HUES6 (cell line): Measurements from ENCODE around the gene NPAT.
"Not testable (repeated sequence)": the region's sequence is repeated elsewhere in the genome, so short reads cannot be mapped to it uniquely, and the experiment has no call there.

ENCODE experiments used
- H3K27ac ChIP-seq: 2 replicates; pipeline ENCODE4 v1.7.0; 2013; ENCODE audit warnings: low read depth, mild to moderate bottlenecking, low read length, inconsistent platforms
- H3K27me3 ChIP-seq: 2 replicates; pipeline ENCODE4 v1.6.1; 2013; ENCODE audit warnings: low read length; ENCODE audit not compliant: control insufficient read depth, insufficient read depth
- H3K36me3 ChIP-seq: 2 replicates; pipeline ENCODE4 v1.6.1; 2013; ENCODE audit warnings: low read length; ENCODE audit not compliant: control insufficient read depth, insufficient read depth
- H3K4me1 ChIP-seq: 2 replicates; pipeline ENCODE4 v1.6.1; 2013; ENCODE audit warnings: low read length; ENCODE audit not compliant: control insufficient read depth, insufficient read depth
- H3K4me3 ChIP-seq: 2 replicates; pipeline ENCODE4 v1.5.1; 2013; ENCODE audit warnings: low read depth, low read length
- H3K9ac ChIP-seq: one replicate; pipeline ENCODE4 v1.6.1; 2013; ENCODE audit warnings: mild to moderate bottlenecking, low read length
- H3K9me3 ChIP-seq: 2 replicates; pipeline ENCODE4 v1.6.1; 2013; ENCODE audit warnings: low read depth, low read length; ENCODE audit not compliant: control insufficient read depth, insufficient read depth

Gene NPAT

DNA sequence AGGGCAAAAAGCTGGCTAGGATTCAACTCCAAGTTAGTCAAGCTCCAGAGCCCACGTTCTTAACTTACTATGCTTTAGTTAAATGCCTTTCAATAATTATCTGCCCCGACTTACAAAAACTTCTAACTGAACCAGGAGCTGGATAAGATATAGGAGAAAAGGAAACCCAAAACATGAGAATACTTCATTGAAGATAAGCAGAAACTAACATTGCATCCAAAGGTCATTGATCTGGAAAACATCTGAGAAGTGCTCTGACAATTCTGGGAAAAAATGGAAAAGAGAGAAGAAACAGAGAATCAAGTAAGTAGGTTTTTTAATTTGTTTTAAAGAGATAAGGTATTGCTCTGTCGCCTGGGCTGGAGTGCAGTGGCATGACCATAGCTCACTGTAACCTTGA, 73.9 kb downstream of the NPAT start:
- no peak overlapping the region for H3K9ac ChIP-seq
- no peaks in the 10 kb centered on the region for H3K4me1 ChIP-seq
- H3K4me3 ChIP-seq: no peak overlapping the region
- H3K27me3 ChIP-seq: no peaks in the 10 kb centered on the region
- peaks cover 84% of the 10 kb centered on the region for H3K36me3 ChIP-seq
- no peaks in the 10 kb centered on the region for H3K9me3 ChIP-seq
- no peak overlapping the region for H3K27ac ChIP-seq

DNA sequence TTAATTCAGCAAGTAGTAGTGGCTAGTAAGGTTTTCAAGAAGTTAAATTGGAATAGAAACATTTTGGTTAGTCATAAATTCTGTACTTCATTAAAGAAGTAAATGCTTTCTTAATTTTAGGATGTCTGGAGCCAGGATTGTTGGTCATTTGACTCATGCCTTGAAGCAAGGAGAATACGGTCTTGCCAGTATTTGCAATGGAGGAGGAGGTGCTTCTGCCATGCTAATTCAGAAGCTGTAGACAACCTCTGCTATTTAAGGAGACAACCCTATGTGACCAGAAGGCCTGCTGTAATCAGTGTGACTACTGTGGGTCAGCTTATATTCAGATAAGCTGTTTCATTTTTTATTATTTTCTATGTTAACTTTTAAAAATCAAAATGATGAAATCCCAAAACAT, 75.3 kb downstream of the NPAT start:
- no peak overlapping the region for H3K9ac ChIP-seq
- no peaks in the 10 kb centered on the region for H3K27me3 ChIP-seq
- H3K9me3 ChIP-seq: no peaks in the 10 kb centered on the region
- H3K4me1 ChIP-seq: no peaks in the 10 kb centered on the region
- H3K36me3 ChIP-seq: peaks cover 90% of the 10 kb centered on the region
- no peak overlapping the region for H3K27ac ChIP-seq
- H3K4me3 ChIP-seq: no peak overlapping the region

DNA sequence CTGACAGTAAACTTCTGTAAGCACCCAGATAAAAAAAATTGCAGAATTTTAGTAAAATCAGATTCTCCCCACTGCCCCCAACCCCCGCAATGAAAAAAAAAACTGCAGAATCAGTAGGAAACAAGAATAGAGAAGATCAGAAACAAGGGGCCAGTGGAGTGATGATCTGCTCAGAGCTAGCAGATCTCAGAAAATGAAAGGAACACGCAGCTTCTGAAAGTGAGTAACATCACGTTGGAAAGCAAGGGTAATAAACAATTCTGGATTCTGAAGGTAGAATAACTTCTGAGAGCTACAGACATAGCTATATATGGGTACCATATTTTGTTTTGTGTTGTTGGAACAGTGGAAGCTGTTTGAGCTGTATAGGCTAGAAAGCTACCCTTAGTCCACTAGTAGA, 77.8 kb downstream of the NPAT start:
- Histone ChIP-seq H3K4me1 (no peaks in the 10 kb centered on the region), H3K27ac (no peak overlapping the region), H3K4me3 (no peak overlapping the region), H3K27me3 (no peaks in the 10 kb centered on the region), H3K9me3 (no peaks in the 10 kb centered on the region), H3K9ac (no peak overlapping the region), H3K36me3 (peaks cover 79% of the 10 kb centered on the region)

DNA sequence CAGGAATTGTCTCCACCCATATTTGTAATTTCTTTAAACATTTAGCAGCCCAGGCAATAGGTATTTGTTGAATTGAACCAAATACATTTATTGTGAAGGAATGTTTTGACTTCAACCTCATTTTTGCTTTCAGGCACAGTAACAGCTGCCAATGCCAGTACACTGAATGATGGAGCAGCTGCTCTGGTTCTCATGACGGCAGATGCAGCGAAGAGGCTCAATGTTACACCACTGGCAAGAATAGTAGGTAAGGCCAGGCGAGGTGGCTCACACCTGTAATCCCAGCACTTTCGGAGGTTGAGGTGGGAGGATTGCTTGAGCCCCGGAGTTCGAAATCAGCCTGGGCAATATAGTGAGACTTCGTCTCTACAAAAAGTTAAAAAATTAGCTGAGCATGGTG, 80.1 kb downstream of the NPAT start:
- Histone ChIP-seq H3K27ac (no peak overlapping the region), H3K9ac (no peak overlapping the region), H3K4me1 (no peaks in the 10 kb centered on the region), H3K36me3 (peaks cover 63% of the 10 kb centered on the region), H3K27me3 (no peaks in the 10 kb centered on the region), H3K9me3 (no peaks in the 10 kb centered on the region), H3K4me3 (no peak overlapping the region)

DNA sequence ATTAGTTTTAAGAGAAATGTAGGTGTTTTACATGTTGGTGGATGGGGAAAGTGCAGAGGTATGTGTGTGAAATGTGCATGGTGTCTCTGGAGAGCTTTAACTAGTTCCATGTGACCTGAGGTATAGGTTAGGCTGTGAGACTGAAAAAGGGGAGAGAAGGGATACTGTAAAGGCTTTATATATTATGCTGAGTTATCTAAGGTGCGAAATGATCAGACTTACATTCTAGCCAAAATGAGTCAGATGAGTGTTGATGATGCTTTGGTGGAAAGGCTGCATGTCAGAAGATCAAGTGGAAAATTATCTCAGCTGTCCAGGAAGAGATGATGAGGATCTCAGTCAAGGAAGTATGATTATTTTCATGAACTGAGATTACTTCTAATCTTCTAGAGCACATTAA, 85.2 kb downstream of the NPAT start:
- H3K9me3 ChIP-seq: no peaks in the 10 kb centered on the region
- H3K4me3 ChIP-seq: no peak overlapping the region
- H3K4me1 ChIP-seq: no peaks in the 10 kb centered on the region
- no peaks in the 10 kb centered on the region for H3K27me3 ChIP-seq
- peaks cover 27% of the 10 kb centered on the region for H3K36me3 ChIP-seq
- H3K27ac ChIP-seq: no peak overlapping the region
- H3K9ac ChIP-seq: no peak overlapping the region

DNA sequence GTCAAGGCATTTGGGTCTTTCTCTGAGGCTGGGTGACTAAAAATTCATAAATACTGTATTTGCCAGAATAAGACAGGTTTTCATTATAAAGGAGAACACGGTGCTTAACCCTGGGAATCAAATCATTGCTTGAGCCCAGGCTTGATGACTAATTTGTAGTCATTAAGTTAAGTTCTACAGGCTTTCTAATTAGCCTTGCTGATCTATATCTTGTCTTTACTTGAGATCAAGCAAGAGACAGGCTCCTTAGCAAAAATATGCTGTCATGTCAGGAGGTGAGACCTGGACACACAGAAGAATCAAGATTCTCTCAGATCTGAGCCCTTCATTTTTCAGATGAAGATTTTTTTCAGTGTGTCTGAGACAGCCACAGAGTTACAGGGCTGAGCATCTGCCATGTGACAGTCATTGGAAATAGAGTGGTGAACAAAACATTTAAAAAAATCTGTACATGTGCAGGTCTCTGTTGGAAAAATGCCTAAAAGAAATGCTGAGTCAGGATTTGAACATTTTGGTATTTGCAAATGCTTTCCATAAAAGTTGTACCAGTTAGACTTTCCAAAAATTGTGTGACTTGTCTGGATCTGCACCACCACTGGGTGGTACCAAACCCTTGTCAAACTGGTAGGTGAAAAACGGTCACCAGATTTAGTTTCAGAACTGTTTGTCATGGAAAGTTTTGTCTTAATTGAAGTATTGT, 86.4 kb downstream of the NPAT start:
- Histone ChIP-seq H3K27ac (no peak overlapping the region), H3K27me3 (no peaks in the 10 kb centered on the region), H3K36me3 (peaks cover 27% of the 10 kb centered on the region), H3K9me3 (no peaks in the 10 kb centered on the region), H3K4me1 (no peaks in the 10 kb centered on the region), H3K4me3 (no peak overlapping the region), H3K9ac (no peak overlapping the region)

DNA sequence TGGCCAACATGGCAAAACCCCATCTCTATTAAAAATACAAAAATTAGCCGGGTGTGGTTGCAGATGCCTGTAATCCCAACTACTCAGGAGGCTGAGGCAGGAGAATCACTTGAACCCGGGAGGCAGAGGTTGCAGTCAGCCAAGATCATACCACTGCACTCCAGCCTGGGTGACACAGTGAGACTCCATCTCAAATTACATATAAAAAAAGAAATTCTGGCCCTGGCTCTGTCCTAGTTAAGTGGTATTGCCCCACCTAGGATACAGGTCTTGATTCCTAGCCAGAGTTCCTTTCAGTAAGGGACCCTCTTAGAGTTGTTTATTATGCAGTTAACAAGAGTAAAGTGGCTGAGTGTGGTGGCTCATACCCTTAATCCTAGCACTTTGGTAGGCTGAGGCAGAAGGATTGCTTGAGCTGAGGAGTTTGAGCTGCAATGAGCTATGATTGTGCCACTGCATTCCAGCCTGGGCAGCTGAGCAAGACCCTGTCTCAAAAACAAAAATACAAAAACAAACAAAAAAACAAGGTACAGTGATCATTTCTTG, 89.4 kb downstream of the NPAT start:
- H3K27me3 ChIP-seq, H3K9me3 ChIP-seq, H3K27ac ChIP-seq, H3K4me1 ChIP-seq, H3K9ac ChIP-seq, H3K4me3 ChIP-seq: not testable (repeated sequence)
- peaks cover 15% of the 10 kb centered on the region for H3K36me3 ChIP-seq

DNA sequence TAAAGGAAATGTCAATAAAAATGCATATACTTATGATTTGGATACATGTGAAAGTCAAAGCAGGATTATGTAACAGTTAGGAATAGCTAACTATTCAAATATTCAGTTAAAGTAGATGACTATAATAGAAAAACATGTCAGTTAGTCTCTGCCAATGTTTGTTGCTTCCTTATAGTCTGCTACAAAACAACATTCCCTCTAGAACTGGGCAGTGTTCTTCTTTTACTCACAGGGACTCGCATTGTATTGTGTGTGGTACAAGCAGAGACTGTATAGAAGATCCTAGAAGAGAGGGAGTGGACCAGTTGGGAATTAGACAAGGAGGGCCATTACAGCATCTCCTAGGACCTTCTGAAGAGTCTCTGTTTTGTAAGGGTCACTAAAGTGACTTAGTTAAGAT, 90.4 kb downstream of the NPAT start:
- Histone ChIP-seq H3K4me1 (no peaks in the 10 kb centered on the region), H3K27me3 (no peaks in the 10 kb centered on the region), H3K36me3 (peaks cover 10% of the 10 kb centered on the region), H3K9me3 (no peaks in the 10 kb centered on the region), H3K4me3 (no peak overlapping the region), H3K27ac (no peak overlapping the region), H3K9ac (no peak overlapping the region)

DNA sequence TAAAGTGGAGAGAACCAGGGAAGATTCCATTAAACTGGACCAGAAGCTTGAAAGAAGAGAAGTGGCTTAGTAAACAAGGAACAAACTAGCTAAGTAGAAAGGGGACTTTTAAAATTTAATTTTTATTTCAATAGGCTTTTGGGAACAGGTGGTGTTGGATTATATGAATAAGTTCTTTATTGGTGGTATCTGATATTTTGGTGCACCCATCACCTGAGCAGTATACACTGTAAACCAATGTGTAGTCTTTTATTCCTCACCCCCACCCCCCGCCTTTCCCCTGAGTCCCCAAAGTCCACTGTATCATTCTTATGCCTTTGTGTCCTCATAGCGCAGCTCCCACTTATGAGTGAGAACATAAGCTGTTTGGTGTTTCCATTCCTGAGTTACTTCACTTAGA, 93.7 kb downstream of the NPAT start:
- H3K9me3 ChIP-seq: no peaks in the 10 kb centered on the region
- H3K27ac ChIP-seq: no peak overlapping the region
- no peaks in the 10 kb centered on the region for H3K4me1 ChIP-seq
- H3K9ac ChIP-seq: no peak overlapping the region
- H3K27me3 ChIP-seq: no peaks in the 10 kb centered on the region
- no peak overlapping the region for H3K4me3 ChIP-seq
- H3K36me3 ChIP-seq: peaks cover 5% of the 10 kb centered on the region; the same call in 1 of the 2 replicates

DNA sequence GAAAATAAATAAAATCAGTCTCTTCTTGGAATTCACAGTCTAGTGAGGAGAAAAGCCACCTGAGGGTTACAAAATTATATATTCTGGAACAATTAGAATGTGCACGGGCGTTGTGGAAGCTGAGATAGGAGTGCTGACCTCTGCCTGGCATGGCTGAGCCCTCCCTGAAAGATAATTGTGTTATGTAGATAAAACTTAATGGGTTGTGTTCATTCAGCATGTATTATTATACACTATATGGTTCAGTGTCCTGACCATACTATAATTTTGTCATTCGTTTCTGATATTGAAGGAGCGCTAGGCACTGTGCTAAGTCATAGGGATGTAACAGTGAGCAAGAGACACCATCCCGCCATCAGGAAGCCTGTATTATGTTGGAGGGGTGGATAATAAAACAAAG, 97.3 kb downstream of the NPAT start:
- Histone ChIP-seq H3K4me1 (peaks cover 6% of the 10 kb centered on the region; the same call in 1 of the 2 replicates), H3K9me3 (no peaks in the 10 kb centered on the region), H3K27me3 (peaks cover 8% of the 10 kb centered on the region), H3K9ac (no peak overlapping the region), H3K4me3 (no peak overlapping the region), H3K27ac (no peak overlapping the region), H3K36me3 (no peaks in the 10 kb centered on the region)

DNA sequence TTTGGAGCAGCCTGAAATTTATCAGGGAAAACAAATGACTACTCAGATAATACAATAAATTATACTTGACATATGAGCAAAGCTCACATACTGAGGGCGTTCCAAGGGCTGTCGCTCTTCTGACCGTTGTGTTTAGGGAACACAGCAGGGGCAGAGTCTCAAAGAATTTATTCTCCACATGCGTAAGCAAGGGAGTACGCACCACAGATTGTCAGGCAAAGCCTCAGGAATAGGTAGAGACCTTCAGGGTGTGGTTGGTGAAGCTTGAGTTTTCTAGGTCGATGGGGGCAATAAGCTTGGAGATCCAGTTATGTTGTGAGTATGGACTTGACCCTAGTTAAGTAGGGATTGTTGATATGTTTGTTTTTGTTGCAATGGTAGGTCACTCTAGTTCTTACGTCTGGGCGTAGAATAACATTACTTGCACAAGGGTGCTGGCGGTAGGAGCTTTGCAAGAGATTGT, 100.2 kb downstream of the NPAT start:
- Histone ChIP-seq H3K4me3 (peak overlapping the region; percentile 76), H3K27ac (no peak overlapping the region), H3K9me3 (no peaks in the 10 kb centered on the region), H3K27me3 (peaks cover 8% of the 10 kb centered on the region), H3K36me3 (no peaks in the 10 kb centered on the region), H3K4me1 (peaks cover 6% of the 10 kb centered on the region; the same call in 1 of the 2 replicates), H3K9ac (no peak overlapping the region)
